Panc1 (cell line): ENCODE data around the gene MRFAP1L1. TPM values are rescaled to one million over a fixed set of nuclear protein-coding genes. Genes with fewer than 3 reads are reported as not detected.

Experiments used
- ATAC-seq: fragments of 200-7000 bp; cut with Tn5 transposase; 2 replicates; pipeline ENCODE4 v1.9.1; 2020; ENCODE audit warnings: mild to moderate bottlenecking, moderate library complexity
- BruUV-seq: library from RNA; stranded (reverse); fragments of 400-500 nt; replicated peaks from 2 replicates; lab custom pipeline; 2021; lab: Mats Ljungman, UMichigan
- CTCF ChIA-PET: fragments of 300-600 bp; sonication (Branson Sonifier 250); formaldehyde crosslinking; loops from one replicate; lab custom pipeline; 2022; ENCODE audit warnings: antibody characterized with exemption; lab: Charles Lee
- POLR2A ChIA-PET: fragments of 300-600 bp; sonication (Branson Sonifier 250); formaldehyde crosslinking; loops from one replicate; lab custom pipeline; 2022; ENCODE audit warnings: antibody characterized with exemption; lab: Charles Lee
- DNase-seq: peaks from one replicate; pipeline ENCODE4 v3.0.0-alpha.2; 2010; ENCODE audit warnings: low read depth, low spot score
- H3K27ac ChIP-seq: 2 replicates; pipeline ENCODE4 v1.5.1; 2011; ENCODE audit warnings: mild to moderate bottlenecking, low read length, inconsistent platforms
- H3K27me3 ChIP-seq: fragments of 200-500 bp; sonication (Bioruptor generic); 2 replicates; pipeline ENCODE4 v1.6.0; 2014; ENCODE audit warnings: low read length, inconsistent platforms; ENCODE audit not compliant: control insufficient read depth, insufficient read depth
- H3K36me3 ChIP-seq: fragments of 200-500 bp; sonication (Bioruptor generic); 2 replicates; pipeline ENCODE4 v1.5.1; 2014; ENCODE audit warnings: inconsistent platforms, mild to moderate bottlenecking, low read length, moderate library complexity; ENCODE audit not compliant: control insufficient read depth, insufficient read depth
- H3K4me1 ChIP-seq: 2 replicates; pipeline ENCODE4 v1.5.1; 2011; ENCODE audit warnings: inconsistent platforms, mild to moderate bottlenecking, low read length, moderate library complexity; ENCODE audit not compliant: control insufficient read depth, insufficient read depth
- H3K4me3 ChIP-seq, 2 experiments: 2 replicates each; pipeline ENCODE4 v1.5.1; 2011 to 2012; ENCODE audit warnings: low read depth in 2 of 2, low read length in 2 of 2, mild to moderate bottlenecking in 2 of 2, inconsistent platforms in 1 of 2, moderate library complexity in 1 of 2
- H3K9me3 ChIP-seq: fragments of 200-500 bp; sonication (Bioruptor generic); 2 replicates; pipeline ENCODE4 v1.5.1; 2014; ENCODE audit warnings: low read depth, mild to moderate bottlenecking, inconsistent platforms, low read length, moderate library complexity; ENCODE audit not compliant: control insufficient read depth, insufficient read depth
- CTCF ChIP-seq: fragments of 450-650 bp; IDR thresholded peaks from 2 replicates; pipeline ENCODE4 v1.5.1; 2017; ENCODE audit warnings: mild to moderate bottlenecking
- POLR2AphosphoS5 ChIP-seq: IDR thresholded peaks from 2 replicates; pipeline ENCODE4 v1.6.1; 2012; ENCODE audit warnings: mild to moderate bottlenecking, low read depth, low read length, moderate library complexity
- REST ChIP-seq, 2 experiments: IDR thresholded peaks; 2 replicates each; pipeline ENCODE4 v1.6.1; 2011 to 2012; ENCODE audit warnings: low read depth in 2 of 2, control low read depth in 1 of 2, low read length in 1 of 2, mild to moderate bottlenecking in 1 of 2, moderate library complexity in 1 of 2; ENCODE audit not compliant: insufficient read depth in 1 of 2
- SIN3A ChIP-seq: IDR thresholded peaks from 2 replicates; pipeline ENCODE4 v1.6.1; 2012; ENCODE audit warnings: low read depth, mild to moderate bottlenecking, low read length, moderate library complexity, borderline replicate concordance; ENCODE audit not compliant: insufficient read depth
- TCF7L2 ChIP-seq: IDR thresholded peaks from 2 replicates; pipeline ENCODE4 v1.6.1; 2011; ENCODE audit warnings: mild to moderate bottlenecking, low read depth, low read length, inconsistent platforms
- in situ Hi-C: cut with HindIII; loops from 2 replicates; pipeline ENCODE4 v1.10.0; 2016; ENCODE audit warnings: low sequenced_read_pairs, low pct_unique_long_range_greater_than_20kb
- intact Hi-C: fragments of 100-400 bp; cut with micrococcal nuclease; formaldehyde crosslinking; loops from one replicate; pipeline ENCODE4 v1.10.0; 2022; ENCODE audit not compliant: unreplicated experiment
- total RNA-seq: library from RNA; stranded (reverse); gene quantifications from one replicate; pipeline ENCODE4 v1.2.1, GENCODE V29; 2021; ENCODE audit not compliant: unreplicated experiment

The MRFAP1L1 gene
- total RNA-seq, 1 experiment from 2014 or later, result 29.5 TPM

GRCh38 chr4:6724421-6725111 lies 14.9 kb upstream of the MRFAP1L1 start:
- no peak overlapping the region for H3K4me3 ChIP-seq
- no TSS peak for BruUV-seq
- H3K4me1 ChIP-seq, result no peaks in the 10 kb centered on the region
- no peaks in the 10 kb centered on the region for H3K27me3 ChIP-seq
- TF ChIP-seq POLR2AphosphoS5 (no peak), TCF7L2 (no peak), CTCF (no peak), SIN3A (no peak), REST (IDR thresholded peaks at IDR 0.05; ENCODE audit: insufficient read depth in 1 of 2, low read depth in 2 of 2, low read length in 1 of 2) (no peak)
- H3K9me3 ChIP-seq, result no peaks in the 10 kb centered on the region
- no peak overlapping the region for H3K27ac ChIP-seq
- ATAC-seq (no peak), DNase-seq (no peak)
- intact Hi-C loops (no loop called here), in situ Hi-C loops (no loop called here)
- ChIA-PET POLR2A (no interaction called here), CTCF (no interaction called here)
- no peaks in the 10 kb centered on the region for H3K36me3 ChIP-seq

GRCh38 chr4:6723851-6724250 lies 14.2 kb upstream of the MRFAP1L1 start:
- CTCF ChIA-PET, result no interaction called here
- Histone ChIP-seq H3K4me1 (peaks cover 4% of the 10 kb centered on the region; the same call in 1 of the 2 replicates), H3K27ac (no peak overlapping the region), H3K27me3 (no peaks in the 10 kb centered on the region), H3K9me3 (no peaks in the 10 kb centered on the region), H3K4me3 (no peak overlapping the region), H3K36me3 (no peaks in the 10 kb centered on the region)
- TF ChIP-seq REST (IDR thresholded peaks at IDR 0.05; ENCODE audit: insufficient read depth in 1 of 2, low read depth in 2 of 2, low read length in 1 of 2) (no peak), CTCF (no peak), TCF7L2 (no peak), POLR2AphosphoS5 (no peak), SIN3A (no peak)
- ATAC-seq (no peak), DNase-seq (no peak)
- in situ Hi-C loops (no loop called here), intact Hi-C loops (no loop called here)
- BruUV-seq, result no TSS peak
- POLR2A ChIA-PET, result no interaction called here
